NCI-H226 (cell line): ENCODE data around the gene CCNL1.

Experiments
- DNase-seq: peaks from one replicate; pipeline ENCODE4 v3.0.0-alpha.2; 2015

Gene CCNL1

DNA sequence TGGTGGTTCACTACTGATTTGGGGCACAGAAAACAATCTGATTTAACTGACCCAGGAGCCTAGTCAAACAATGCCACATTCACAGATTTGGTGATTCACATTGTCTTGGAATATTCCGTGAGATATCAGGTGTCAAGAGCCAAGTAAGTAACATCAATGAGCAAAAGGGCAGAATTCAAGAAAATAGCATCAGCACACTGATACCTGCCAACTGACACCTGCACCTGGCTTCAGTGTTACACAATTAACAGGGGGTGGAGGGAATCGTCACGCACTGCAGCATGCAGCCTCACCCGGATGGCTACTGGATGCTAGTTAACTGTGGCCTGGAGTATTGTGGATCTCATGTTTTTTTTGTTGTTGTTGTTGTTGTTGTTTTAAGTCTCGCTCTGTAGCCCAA lies 17.6 kb downstream of the CCNL1 start:
- DNase-seq, result no peak

- no peak for DNase-seq
Observed at GRCh38 chr3:157139938-157140534, 19.9 kb downstream of the CCNL1 start.

DNA sequence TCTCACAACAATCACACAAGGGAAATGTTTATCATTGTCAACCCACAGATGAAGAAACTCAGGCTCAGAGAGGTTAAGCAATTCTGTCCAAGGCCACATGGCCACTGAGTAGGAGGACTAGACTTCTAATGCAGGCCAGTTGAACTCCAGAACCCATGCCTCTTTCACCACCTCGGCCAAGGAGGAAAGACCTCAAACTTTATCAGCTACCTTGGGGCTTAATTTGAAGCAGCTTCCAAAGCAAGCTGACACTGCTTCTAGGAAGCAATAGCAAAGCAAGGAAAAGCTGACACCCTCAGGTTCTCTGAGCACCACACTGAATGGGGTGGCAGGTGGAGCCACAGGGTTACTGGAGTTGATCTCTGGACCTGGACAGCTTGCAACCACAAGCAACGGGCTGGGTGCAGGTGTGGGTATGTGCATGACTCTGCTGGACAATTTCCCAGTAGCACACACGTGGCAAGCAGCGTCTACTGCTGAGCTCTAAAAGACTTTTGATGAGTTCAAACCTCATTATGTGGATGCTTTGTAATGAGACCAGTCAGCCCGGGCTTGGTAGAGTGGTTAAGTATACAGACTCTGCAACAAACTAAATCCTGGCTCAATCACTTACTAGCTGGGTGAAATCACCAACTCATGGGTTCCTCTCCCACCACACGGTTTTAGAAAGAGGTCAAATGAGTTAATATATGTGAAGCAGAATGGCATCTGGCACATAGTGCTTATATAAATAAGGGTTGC lies 23.1 kb downstream of the CCNL1 start:
- DNase-seq, result no peak

- DNase-seq, result no peak
Observed at GRCh38 chr3:157135671-157136396, 24.1 kb downstream of the CCNL1 start.

GRCh38 chr3:157134620-157135191 lies 25.2 kb downstream of the CCNL1 start:
- DNase-seq, result no peak

DNA sequence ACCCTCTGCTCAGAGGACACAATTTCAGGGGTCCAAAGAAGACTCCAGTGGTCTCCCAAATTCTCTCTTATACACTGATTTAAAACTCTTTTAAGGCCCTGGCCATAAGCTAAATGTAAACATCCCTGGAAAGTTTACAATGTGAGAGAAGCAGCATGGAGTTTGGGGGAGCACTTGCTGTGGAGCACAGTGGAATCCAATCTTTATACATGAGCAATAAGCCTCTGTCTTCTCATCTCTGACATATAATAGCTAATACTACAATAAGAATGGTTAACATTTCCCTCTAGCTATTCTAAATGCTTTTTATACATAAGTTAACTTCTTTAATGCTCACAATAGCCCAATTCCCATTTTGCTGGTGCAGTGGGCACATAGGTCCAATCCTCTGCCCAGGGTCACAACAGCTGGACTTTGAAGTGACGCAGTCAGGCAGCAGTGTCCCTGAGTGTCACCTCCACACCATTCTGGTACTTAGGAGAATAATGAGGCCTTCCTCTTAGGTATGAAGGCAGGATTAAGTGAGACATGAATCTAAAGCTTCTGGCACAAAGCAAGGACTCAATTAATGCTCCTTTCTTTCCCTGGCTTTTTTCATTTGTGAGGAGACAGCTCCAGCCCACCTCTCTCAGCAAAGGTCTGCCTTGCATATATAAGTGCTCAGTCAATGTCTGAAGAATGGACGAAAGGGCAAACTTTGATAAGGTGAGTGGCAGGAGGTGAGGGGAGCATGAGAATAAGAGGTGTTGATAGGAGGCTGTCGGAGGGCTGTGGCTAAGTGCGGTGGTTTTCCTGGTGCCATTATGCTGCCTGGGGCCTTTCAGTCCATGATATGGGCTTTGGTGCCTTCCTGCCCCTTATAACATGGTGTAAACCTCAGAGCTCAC lies 26.3 kb downstream of the CCNL1 start:
- DNase-seq, result no peak

DNA sequence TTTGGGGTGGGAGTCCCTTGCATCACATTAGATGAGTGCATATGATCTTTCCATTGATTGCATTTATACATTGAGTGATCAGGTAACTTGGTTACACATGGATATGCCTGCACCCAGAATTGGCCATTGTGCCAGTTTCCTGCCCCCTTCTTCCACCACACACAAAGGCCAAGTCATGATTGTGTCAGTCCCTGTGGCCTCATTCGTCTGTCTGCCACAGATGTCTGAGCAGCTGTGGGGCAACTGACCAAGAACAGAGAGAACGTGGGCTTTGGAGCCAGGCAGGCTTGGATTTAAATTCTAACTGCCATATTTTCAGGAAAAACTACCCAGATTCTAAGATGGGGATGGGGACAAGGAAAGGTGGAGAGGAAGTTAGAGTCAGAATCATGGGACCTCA lies 27.0 kb downstream of the CCNL1 start:
- no peak for DNase-seq

DNA sequence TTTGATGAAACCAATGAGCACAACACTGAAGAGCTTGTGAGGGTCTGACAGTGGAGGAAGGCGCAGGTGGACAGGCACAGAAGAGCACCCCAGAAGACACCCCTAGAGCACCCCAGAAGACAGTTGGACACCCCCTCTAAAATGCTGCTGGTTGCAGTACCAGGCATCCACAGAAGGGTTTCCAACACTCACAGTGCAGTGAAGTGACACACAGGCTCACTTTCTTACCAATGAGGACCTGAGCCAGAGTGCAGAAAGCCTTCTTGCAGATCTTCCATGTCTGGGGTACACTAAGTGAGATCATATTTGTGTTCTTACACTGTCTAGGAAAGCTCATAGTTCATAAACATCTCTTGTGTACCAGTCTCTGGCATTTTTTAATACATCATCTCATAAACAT lies 27.6 kb downstream of the CCNL1 start:
- no peak for DNase-seq

DNA sequence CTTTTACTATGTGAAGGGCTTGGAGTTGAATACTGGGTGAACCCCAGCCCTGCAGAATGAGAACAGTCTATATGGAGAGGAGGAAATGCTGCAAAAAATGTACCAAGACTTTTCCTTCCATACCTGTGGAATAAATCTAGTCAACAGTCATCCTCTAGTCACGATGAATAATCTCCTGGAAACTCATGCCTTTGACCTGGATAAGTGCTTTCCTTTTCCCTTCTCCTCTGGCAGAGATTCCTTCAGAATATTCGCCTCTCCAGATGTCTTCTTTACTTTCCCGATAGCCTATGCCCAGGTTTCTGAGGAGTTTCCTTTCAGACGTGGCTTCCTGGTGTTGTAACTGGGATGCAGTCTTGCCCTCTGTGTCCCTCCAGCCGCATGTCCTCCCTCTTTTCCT lies 28.1 kb downstream of the CCNL1 start:
- peak; percentile 41 for DNase-seq

GRCh38 chr3:157130467-157131251 lies 29.3 kb downstream of the CCNL1 start:
- DNase-seq, result no peak

- no peak for DNase-seq
Observed at GRCh38 chr3:157129803-157130466, 30.0 kb downstream of the CCNL1 start.

GRCh38 chr3:157128771-157129681 lies 30.9 kb downstream of the CCNL1 start:
- DNase-seq, result peak; percentile 73

GRCh38 chr3:157127831-157128767 lies 31.8 kb downstream of the CCNL1 start:
- peak; percentile 100 for DNase-seq

DNA sequence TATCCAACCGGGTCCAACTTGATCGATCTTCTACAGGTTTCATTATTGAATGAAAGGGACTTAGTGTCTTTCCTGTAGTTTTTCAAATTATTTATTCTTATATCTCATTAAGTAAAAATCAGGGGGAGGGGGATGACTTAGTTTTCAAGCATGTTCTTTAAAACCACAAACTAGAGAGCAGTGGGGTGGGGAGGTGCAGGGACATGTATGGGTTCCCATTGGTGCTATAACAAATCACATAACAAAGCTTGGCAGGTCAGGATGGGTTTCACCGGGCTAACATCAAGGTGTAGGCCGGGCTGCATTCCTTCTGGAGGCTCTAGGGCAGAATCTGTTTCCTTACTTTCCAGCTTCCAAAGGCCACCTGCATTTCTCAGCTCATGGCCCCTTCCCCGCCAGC lies 32.7 kb downstream of the CCNL1 start:
- DNase-seq, result no peak

DNA sequence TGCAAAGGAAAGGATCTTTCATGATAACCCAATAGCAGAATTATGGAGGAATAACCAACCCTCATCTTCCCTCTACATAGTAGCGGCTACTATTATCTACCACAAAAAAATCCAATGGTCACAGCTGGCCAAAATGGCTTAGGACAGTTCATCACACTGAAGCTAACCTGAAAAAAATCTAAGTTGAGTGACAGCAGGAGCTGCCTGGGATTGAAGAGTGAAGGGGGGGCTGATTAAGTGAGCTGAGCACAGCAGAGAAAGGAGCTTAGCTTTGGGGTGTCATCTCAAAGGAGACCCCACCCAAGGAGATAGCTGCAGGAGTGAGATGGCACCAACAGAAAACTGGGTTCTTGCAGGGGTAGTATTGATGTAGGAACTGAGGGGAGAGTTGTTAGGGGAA lies 33.6 kb downstream of the CCNL1 start:
- DNase-seq, result no peak

GRCh38 chr3:157125101-157125500 lies 34.8 kb downstream of the CCNL1 start:
- DNase-seq, result peak; percentile 47

DNA sequence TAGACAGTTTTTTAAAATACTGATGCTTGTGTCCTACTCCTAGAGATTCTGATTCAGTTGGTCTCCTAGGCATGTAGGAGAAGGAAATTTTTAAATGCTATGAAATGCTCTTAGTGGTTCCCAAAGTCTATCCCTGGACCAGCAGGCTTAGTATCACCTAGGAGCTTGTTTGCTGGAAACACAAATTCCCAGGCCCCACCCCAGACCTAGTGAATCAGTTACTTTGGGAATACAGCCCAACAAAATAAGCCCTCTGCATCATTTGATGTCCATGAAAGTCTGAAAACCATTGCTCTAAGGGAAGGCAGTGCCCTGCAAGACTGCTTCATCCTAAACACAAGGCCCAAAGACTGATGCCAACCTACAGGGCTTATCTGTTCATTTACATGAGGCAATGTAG lies 36.3 kb downstream of the CCNL1 start:
- no peak for DNase-seq

DNA sequence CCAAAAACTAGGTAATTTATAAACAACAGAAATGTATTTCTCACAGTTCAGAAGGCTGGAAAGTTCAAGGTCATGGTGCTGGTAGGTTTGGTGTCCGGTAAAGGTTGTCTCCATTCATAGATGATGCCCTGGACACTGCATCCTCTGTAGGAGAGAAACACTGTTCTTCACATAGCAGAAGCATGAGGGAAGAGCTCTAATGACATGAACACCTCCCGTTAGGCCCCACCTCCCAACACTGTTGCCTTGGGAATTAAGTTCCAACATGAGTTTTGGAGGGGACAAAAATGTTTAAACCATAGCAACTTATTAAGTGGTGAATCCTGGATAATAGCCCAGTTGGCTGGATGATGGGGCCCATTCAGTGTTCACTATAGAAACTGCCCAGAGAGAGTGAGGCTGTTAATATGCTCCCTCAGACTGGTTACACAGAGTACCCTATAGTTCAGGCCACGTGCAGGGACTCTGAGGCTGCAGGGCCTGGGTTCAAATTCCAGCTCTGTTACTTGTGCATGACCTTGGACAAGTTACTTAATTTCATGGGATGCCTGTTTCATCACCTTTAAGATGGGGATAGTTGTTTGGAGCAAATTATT lies 37.0 kb downstream of the CCNL1 start:
- DNase-seq, result no peak

DNA sequence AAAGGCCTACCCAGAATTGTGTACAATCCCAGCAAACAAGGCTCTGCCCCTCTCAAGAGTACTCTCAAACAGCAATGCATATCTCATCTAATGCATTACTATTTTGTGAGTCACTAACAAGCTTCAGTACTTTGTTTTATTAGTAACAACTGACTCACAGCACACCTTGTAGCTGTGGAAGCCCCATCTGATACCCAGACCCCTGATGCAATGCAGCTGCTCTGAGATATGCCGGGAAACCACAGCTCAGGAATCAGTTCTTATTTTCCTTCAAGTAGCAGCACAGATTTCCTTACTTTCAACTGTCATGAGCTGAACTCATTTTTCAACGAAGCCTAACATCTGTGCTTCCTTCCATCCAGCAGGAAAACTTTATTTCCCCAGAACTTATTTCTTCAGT lies 37.8 kb downstream of the CCNL1 start:
- peak; percentile 95 for DNase-seq
